ENCODE results near the gene PDE4D.

The PDE4D gene

DNA sequence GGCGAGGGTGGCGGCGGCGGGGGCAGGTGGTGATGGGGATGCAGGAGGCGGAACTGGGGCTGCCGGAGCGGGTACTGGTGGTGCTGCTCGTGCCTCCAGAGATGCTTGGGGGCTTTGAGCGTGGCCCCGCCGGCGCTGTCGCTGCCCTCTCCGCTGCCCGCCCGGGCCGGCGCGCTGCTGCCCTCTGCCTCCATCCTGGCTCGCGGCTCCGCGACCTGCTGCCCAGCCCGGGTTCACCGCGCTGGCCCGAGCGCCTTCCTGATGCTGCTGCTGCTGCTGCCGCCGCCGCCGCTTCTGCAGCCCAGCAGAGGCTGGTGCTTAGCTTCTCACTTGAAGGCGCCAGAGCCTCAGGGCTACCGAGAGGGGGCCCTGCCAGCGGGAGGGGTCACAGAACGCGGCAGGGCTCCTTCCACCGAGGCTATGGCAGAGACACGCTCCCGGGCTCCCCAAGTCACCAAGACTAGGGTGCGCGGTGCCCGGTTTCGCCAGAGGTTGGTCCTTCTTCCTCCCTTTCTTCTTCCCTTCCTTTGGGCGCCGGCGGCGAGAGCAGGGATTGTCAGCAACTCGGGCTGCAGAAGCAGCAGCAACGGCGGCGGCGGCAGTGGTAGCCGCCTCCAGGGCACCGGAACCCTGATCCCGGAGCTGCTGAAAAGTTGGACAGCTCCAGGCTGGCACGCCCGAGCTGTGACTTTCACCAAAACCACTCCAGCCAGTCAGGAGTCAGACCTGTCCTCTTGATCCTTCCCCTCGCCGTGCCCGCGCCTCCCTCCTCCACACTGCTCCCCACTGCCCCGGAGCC, at the start of gene PDE4D:
Gene PDE4D (minus strand): TSS at position 298 of the 799 bp plus-strand sequence.
- no peak for DNase-seq (ENCODE audit: low spot score)

GRCh38 chr5:59937633-59938032, 44.1 kb upstream of the PDE4D start:
- no peak for DNase-seq (ENCODE audit: low spot score)

GRCh38 chr5:59923465-59923864, 29.9 kb upstream of the PDE4D start:
- DNase-seq (ENCODE audit: low spot score): no peak

DNA sequence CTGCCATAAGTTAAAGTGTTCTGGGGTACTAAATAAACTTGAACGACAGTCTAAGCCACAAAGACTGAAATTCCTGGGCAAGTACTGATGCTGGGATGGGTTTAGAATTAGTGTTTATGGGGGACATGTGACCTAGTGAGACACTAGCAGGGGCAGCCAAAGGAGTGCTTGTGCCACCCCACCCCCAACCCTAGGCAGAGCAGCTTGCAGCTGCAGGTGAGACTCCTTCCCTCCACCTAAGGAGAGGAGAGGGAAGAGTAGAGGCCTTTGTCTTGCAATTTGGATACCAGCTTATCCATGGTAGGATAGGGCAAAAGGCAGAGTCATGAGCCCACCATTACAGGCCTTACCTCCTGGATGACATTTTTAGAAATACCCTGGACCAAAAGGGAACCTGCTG, 28.7 kb upstream of the PDE4D start:
- DNase-seq (ENCODE audit: low spot score): no peak

DNA sequence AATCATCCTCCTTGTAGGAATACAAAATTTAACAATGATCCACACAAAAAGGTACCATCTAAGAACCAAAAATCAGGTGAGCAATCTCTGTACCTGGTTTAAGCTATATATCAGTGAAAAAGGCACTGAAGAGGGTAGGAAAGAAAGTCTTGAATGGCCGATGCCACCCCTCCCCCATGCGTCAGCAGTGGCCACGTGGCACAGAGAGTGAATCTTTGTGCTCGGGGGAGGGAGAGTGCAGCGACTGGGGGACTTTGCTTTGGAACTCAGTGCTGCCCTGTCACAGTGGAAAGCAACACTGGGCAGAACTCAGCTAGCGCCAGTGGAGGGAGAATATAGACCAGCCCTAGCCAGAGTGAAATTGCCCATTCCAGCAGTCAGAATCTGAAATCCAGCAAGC, 28.3 kb upstream of the PDE4D start:
- no peak for DNase-seq (ENCODE audit: low spot score)

- no peak for DNase-seq (ENCODE audit: low spot score)
Measured at GRCh38 chr5:59919484-59919883, 26.0 kb upstream of the PDE4D start.

DNA sequence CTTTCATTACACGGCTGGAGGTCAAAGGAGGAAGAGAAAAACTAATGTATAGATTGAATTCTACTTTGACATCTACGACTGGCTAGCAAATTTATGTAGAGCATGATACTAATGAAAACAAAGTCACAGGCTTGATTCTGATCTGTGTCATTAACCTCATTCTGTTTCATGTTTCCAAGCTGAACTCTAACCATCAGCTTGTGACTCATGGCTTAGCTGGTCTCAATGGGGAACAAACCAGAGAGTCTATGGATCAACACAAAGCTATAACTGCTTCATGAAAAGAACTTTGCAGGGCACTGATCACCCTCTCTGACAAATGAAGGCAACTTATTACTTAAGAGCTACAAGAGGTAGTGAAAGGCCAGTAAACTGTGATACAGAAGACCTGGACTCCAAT, 23.6 kb upstream of the PDE4D start:
- DNase-seq (ENCODE audit: low spot score): no peak

GRCh38 chr5:59905188-59905587, 11.7 kb upstream of the PDE4D start:
- no peak for DNase-seq (ENCODE audit: low spot score)

GRCh38 chr5:59897075-59897474, 3.5 kb upstream of the PDE4D start:
- DNase-seq (ENCODE audit: low spot score): no peak

- no peak for DNase-seq (ENCODE audit: low spot score)
Measured at GRCh38 chr5:59891962-59892643, 1.4 kb downstream of the PDE4D start.

DNA sequence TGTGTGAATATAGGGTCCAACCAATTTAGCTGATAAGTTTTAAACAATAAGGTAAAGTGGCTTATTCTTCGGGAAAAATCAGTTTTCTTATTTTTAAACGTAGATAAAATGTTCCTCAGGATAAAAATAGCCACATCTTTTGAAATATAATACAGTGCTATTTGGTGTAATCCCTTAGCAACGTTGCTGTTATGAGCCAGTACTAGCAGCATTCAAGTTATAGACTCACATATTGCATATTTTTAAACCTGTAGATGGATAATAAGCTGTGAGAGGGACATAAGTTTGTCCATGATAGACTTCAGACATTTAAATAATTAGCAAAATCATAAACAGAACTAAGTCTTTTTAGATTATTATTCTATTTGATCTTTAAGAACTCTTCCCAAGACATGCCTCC, 6.3 kb downstream of the PDE4D start:
- DNase-seq (ENCODE audit: low spot score): no peak

- no peak for DNase-seq (ENCODE audit: low spot score)
Measured at GRCh38 chr5:59874675-59875074, 18.9 kb downstream of the PDE4D start.

GRCh38 chr5:59873113-59873512, 20.4 kb downstream of the PDE4D start:
- no peak for DNase-seq (ENCODE audit: low spot score)

DNA sequence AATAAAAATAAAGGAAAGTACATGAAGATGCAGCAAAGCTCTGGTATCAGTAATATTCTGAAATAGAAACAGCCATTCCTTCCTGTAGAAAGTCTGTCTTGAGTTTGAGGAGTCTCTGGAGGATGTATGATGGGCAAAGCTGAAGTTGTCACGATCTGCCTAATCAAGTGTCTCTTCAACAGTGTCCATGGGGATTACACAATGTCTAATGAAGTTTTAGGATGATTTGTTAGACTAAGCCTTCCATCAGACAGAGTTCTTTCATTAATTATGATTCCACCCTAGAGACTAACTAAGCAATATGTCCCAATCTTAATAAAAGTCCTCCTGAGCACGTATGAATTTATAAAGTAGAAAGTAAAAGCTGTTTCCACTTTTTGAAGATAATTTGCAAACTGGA, 26.9 kb downstream of the PDE4D start:
- DNase-seq (ENCODE audit: low spot score): no peak

DNA sequence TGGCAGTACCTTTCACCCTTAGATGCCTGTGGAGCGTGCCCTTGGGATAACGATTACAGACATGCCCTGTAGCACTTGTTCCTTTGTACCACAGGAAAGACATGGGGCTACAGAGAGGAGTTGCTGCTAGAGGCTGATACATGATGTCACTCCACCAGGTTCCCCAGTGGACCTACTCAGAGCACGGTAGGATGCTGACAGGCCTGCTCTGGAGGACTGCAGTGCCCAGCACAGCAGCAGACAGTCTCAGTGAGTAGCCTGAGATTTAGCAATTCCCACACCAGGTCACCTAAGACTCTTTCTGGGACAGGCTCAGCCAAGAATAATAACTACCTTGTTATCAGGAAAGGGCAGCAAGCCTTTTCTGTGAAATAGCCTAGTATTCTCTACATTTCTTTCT, 28.8 kb downstream of the PDE4D start:
- no peak for DNase-seq (ENCODE audit: low spot score)

DNA sequence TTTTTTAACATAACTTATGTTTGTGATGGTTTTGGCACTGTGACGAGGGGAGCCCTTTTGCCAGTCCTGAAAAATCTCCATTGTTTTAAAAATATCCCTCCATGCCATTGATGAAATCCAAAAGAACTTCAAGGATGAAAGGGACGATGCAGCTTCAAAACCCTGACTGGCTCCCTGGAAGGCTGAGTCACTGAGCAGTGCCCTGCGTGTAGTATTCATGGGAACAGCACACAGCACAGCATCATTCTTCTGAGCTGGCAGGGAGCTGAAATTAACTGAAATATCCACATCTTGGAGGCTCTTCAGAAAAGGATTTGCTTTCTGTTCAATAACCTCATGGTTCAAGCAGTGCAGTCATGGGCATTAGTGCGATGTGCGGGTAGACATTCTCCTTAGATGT, 29.7 kb downstream of the PDE4D start:
- no peak for DNase-seq (ENCODE audit: low spot score)

GRCh38 chr5:59856358-59856757, 37.2 kb downstream of the PDE4D start:
- DNase-seq (ENCODE audit: low spot score): no peak

DNA sequence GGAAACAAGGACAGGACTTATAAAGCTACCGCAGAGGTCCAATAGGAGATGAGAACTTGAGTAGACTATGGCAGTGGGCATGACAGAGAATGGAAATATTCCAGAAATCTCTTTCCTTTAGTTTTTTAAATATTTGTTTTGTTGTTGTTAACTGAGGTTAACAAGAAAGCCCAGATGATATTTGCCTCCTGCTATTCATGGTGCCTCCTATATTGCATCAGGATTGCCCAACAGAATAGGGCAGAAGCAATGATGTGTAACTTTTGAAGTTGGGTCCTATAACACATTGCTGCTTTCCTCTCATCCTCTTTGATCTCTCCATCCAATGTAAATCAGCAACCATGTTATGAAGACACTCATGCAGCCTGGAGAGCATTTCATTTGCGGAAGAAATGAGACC, 42.8 kb downstream of the PDE4D start:
- DNase-seq (ENCODE audit: low spot score): no peak

- DNase-seq (ENCODE audit: low spot score): no peak
Measured at GRCh38 chr5:59847586-59847985, 45.9 kb downstream of the PDE4D start.

DNA sequence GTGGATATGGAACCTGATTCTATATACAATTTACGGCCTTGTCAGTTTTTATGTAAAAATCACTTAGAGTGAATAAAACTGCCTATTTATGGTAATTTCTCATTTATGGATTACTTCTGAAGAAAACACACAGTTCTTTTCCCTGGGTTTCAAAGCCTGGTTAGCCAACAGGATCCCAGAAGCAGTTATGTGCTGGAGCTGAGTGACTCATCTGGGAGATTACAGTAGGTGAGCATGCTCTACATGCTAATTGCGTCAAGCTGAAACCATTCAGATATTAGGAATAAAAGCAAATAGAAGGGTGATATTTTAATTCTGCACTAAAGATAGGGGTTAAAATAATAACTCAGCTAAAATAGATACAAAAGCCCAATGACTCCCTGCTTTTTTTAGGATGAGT, 47.8 kb downstream of the PDE4D start:
- no peak for DNase-seq (ENCODE audit: low spot score)

DNA sequence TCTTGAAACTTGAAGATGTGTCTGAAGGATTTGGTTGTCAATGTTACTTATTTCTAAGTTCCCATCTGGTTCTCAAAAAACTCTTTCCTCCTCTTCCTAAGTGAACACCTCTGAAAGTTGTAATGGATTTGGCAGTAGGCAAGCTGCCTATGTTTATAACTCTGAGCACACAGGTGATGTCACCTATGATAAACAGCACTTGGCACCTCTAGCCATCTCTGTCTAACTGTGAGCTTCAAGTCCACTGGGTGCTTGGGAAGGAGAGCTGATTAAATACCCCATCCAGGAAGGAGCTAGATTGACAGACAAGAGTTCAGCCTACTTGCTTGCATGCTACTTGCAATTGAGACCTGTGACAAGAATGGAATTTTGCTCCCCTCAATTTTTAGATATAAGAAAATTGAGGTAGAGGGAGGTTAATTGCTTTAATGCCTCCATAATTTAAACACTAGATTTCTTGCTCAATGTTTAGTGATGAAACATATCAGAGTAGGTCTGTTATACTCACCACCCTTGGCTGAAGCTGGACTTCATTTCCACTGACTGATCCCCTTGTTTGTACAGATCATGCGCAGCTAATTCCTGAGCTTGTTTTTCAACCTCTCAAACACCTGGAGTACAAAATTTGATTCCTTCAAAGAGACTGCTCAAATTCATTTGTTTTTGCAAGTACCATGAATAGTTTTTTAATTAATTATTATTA, 49.9 kb downstream of the PDE4D start:
- no peak for DNase-seq (ENCODE audit: low spot score)

DNA sequence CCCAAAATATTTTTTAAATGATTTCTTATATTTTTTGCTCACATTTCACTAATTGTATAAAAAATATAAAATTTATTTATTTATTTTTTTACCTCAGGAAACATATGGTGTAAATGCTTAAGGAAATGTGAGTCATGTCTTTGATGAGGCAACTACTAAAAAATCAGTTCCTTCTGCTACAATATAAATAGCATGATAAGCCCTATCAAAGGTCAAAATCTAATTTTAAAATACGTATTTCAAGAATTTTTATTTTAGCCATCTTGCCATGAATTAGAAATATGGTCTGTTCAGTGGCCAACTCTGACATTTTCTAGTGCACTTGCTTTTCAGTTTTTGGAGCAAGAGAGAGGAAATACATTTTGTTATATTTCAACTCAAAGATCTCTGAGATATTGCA, 50.5 kb downstream of the PDE4D start:
- no peak for DNase-seq (ENCODE audit: low spot score)

DNA sequence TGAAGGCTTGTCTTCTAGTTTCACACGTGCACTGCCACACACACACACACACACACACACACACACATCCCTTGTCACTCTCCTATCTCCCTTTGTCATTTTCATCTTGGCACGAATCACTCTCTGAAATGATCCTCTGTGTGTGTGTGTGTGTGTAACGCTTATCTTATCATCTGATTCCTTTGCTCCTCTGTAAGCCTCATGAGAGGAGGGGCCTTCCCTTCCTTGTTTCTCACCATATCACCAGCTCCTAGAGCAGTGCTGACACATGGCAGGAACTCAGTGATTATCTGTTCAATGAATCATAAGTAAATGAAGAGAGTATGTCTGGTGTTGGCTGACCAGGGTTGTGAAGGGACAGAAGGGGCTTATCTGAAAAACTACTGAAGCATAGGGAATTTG, 53.3 kb downstream of the PDE4D start:
- DNase-seq (ENCODE audit: low spot score): no peak

Measured in hematopoietic multipotent progenitor cell treated with erythropoietin and hydrocortisone succinate and interleukin-3 and kit ligand, for 15 days (in vitro differentiated cells).